Uterus (tissue), 2 donors: ENCODE results near the gene CCHCR1.

ENCODE experiments used
- POLR2A ChIP-seq, 2 donors: fragments of 450-650 bp; IDR thresholded peaks; one replicate each; pipeline ENCODE4 v1.6.1; 2016; ENCODE audit warnings: antibody characterized with exemption in 2 of 2, mild to moderate bottlenecking in 1 of 2, moderate library complexity in 1 of 2
- TF ChIP-seq, protein P1 (sequence below), 4 experiments: fragments of 200-600 bp in 2 of 4; fragments of 450-650 bp in 2 of 4; sonication (generic) in 2 of 4; IDR thresholded peaks; one replicate each; pipeline ENCODE4 v1.5.1; 2016 to 2019; ENCODE audit warnings: antibody characterized with exemption in 4 of 4, mild to moderate bottlenecking in 2 of 4, moderate library complexity in 1 of 4

DNA sequence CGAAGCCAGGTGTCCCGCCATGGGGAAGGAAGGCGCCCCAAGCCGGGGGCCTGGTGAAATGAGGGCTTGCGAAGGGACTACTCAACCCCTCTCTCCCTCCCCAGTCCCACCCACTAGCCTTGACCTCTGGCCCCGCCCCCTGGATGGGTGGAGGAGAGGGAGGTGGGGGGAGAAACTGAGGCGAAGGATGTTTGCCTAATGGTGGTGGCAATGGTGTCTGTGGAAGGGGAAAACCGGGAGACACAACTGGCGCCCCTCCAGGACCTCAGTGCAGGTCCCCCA, 12.9 kb upstream of the CCHCR1 start, which contains the start of gene POU5F1:
- TF ChIP-seq, protein P1, sequence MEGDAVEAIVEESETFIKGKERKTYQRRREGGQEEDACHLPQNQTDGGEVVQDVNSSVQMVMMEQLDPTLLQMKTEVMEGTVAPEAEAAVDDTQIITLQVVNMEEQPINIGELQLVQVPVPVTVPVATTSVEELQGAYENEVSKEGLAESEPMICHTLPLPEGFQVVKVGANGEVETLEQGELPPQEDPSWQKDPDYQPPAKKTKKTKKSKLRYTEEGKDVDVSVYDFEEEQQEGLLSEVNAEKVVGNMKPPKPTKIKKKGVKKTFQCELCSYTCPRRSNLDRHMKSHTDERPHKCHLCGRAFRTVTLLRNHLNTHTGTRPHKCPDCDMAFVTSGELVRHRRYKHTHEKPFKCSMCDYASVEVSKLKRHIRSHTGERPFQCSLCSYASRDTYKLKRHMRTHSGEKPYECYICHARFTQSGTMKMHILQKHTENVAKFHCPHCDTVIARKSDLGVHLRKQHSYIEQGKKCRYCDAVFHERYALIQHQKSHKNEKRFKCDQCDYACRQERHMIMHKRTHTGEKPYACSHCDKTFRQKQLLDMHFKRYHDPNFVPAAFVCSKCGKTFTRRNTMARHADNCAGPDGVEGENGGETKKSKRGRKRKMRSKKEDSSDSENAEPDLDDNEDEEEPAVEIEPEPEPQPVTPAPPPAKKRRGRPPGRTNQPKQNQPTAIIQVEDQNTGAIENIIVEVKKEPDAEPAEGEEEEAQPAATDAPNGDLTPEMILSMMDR (IDR thresholded peaks at IDR 0.05), result no peak
- no peak for TF ChIP-seq POLR2A (IDR thresholded peaks at IDR 0.05)
